Muscle of back (tissue), 11 donors: ENCODE data around the gene ZNF552. TPM values are rescaled to one million over a fixed set of nuclear protein-coding genes. Genes with fewer than 3 reads are reported as not detected.

Experiments used
- DNase-seq, 3 donors: peaks; one replicate each; pipeline versions ENCODE4 v3.0.0 to v3.0.0-alpha.2; 2013
- polyA plus RNA-seq, 10 donors: library from polyadenylated mRNA; unstranded; fragments of 120-200 nt; gene quantifications; one replicate each; pipeline ENCODE4 v1.2.1, GENCODE V29; 2013; ENCODE audit not compliant: insufficient read length in 10 of 10

The ZNF552 gene
- polyA plus RNA-seq, 10 donors = 2.1 to 6.4 (median 3.9) TPM

- DNase-seq = no peak
These were observed 36.4 kb downstream of the ZNF552 start for GRCh38 chr19:57778336-57778735.

- no peak for DNase-seq
These were observed 37.9 kb downstream of the ZNF552 start for GRCh38 chr19:57776764-57777296.

DNA sequence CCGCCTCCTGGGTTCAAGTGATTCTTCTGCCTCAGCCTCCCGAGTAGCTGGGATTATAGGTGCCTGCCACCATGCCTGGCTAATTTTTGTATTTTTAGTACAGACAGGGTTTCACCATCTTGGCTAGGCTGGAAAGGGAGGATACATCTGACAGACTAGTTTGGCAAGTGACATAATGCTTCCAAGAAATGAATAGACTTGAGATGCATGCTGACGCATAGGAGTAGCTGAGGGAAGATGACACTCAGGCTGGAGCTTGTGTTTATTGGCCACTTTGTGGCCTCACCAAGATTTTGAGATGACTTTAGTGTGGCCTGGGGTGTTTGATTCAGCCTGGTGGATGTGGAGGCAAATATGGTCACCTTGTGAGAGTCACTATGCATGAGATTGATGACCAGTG, 41.2 kb downstream of the ZNF552 start:
- DNase-seq = no peak

DNA sequence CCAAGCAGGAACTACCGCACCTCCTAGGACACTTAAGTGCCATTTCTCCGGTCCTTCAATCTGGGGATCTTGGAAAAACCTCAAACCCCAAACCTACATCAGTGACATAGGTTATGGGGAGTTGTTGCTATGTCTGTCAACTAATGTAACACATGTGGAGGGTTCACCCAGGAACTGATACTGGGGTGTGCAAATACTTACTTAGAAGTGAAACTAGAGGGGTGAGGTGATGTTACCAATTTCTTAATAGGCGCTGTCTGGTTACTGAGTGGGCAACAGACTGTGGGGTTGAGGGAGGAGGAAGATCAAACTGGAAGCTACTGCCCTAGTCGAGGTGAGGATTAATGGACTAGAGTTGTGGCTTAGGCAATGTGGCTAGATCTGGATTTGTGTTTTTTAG, 43.3 kb downstream of the ZNF552 start:
- no peak for DNase-seq

GRCh38 chr19:57769345-57770131, 45.2 kb downstream of the ZNF552 start, which contains the start of gene ZNF586:
ZNF586 (plus strand) TSS chr19:57769676; CDS start chr19:57769843, 167 bp downstream.
- peak; percentile 90 to 95 (median 92) for DNase-seq

- DNase-seq = no peak
These were observed 55.6 kb downstream of the ZNF552 start for GRCh38 chr19:57759096-57759495.

GRCh38 chr19:57757941-57758340, 56.8 kb downstream of the ZNF552 start:
- no peak for DNase-seq

Other genes with a start within 250 kb of the ZNF552 start
- gene ZNF416, start 236.0 kb downstream of the ZNF552 start, polyA plus RNA-seq = 1 to 10 TPM; 4.3 to 6.1 (median 4.8) TPM
- 1 to 10 TPM; 4.6 to 8.0 (median 5.6) TPM for gene ZIK1, start 230.8 kb downstream of the ZNF552 start, polyA plus RNA-seq
- 1 to 10 TPM; 2.1 to 5.4 (median 3.4) TPM for gene ZNF530, start 215.0 kb downstream of the ZNF552 start, polyA plus RNA-seq
- gene ZNF134, start 200.7 kb downstream of the ZNF552 start, polyA plus RNA-seq = 10 to 100 TPM in 9 of 10 donors, 1 to 10 TPM in 1; 9.5 to 15.1 (median 13.0) TPM
- gene ZNF211, start 181.7 kb downstream of the ZNF552 start, polyA plus RNA-seq = 10 to 100 TPM; 10.4 to 20.3 (median 15.2) TPM
- under 1 TPM in 2 of 10 donors, not detected in 8; 0.11 TPM for gene ZSCAN4, start 146.0 kb downstream of the ZNF552 start, polyA plus RNA-seq
- 1 to 10 TPM; 4.4 to 7.3 (median 6.4) TPM for gene ZNF551, start 132.9 kb downstream of the ZNF552 start, polyA plus RNA-seq
- gene ZNF154, start 105.7 kb downstream of the ZNF552 start, polyA plus RNA-seq = 10 to 100 TPM in 7 of 10 donors, 1 to 10 TPM in 3; 8.0 to 17.6 (median 11.1) TPM
- gene ZNF671, start 87.3 kb downstream of the ZNF552 start, polyA plus RNA-seq = 10 to 100 TPM in 1 of 10 donors, 1 to 10 TPM in 9; 5.3 to 10.6 (median 8.0) TPM
- gene ZNF776, start 68.1 kb downstream of the ZNF552 start, polyA plus RNA-seq = 10 to 100 TPM; 10.7 to 19.7 (median 14.9) TPM
- gene ZNF586, start 45.2 kb downstream of the ZNF552 start, polyA plus RNA-seq = 10 to 100 TPM in 9 of 10 donors, 1 to 10 TPM in 1; 9.5 to 15.2 (median 11.8) TPM
- 1 to 10 TPM; 3.3 to 7.5 (median 5.4) TPM for gene ZNF587B, start 15.4 kb upstream of the ZNF552 start, polyA plus RNA-seq
- 10 to 100 TPM in 8 of 10 donors, 1 to 10 TPM in 2; 9.0 to 24.7 (median 14.7) TPM for gene ZNF587, start 34.9 kb upstream of the ZNF552 start, polyA plus RNA-seq
- gene ZNF814, start 74.1 kb upstream of the ZNF552 start, polyA plus RNA-seq = 10 to 100 TPM; 13.7 to 34.6 (median 24.3) TPM
- gene ZNF417, start 101.7 kb upstream of the ZNF552 start, polyA plus RNA-seq = 10 to 100 TPM in 8 of 10 donors, 1 to 10 TPM in 2; 9.2 to 18.8 (median 11.9) TPM
- gene ZNF418, start 120.5 kb upstream of the ZNF552 start, polyA plus RNA-seq = 10 to 100 TPM in 5 of 10 donors, 1 to 10 TPM in 5; 6.0 to 19.1 (median 9.6) TPM
- gene ZNF256, start 132.8 kb upstream of the ZNF552 start, polyA plus RNA-seq = 1 to 10 TPM; 3.8 to 7.0 (median 6.0) TPM
- 1 to 10 TPM in 5 of 10 donors, under 1 TPM in 5; 0.49 to 3.2 (median 1.0) TPM for gene C19orf18, start 159.6 kb upstream of the ZNF552 start, polyA plus RNA-seq
- gene ZNF606, start 187.9 kb upstream of the ZNF552 start, polyA plus RNA-seq = 10 to 100 TPM in 8 of 10 donors, 1 to 10 TPM in 2; 9.1 to 14.2 (median 11.8) TPM
- 1 to 10 TPM in 4 of 10 donors, under 1 TPM in 6; 0.48 to 1.5 (median 0.91) TPM for gene ZSCAN1, start 219.1 kb upstream of the ZNF552 start, polyA plus RNA-seq
- gene ZNF135, start 244.4 kb upstream of the ZNF552 start, polyA plus RNA-seq = 10 to 100 TPM in 9 of 10 donors, 1 to 10 TPM in 1; 9.9 to 19.1 (median 13.7) TPM